HepG2 (cell line): Measurements from ENCODE around the gene PTPN14. TPM values are rescaled to one million over a fixed set of nuclear protein-coding genes. Genes with fewer than 3 reads are reported as not detected.

ENCODE experiments used
- AGO2 ChIP-seq: fragments of 200-400 bp; formaldehyde crosslinking; optimal IDR thresholded peaks from 2 replicates; pipeline ENCODE3; 2017; ENCODE audit warnings: mild to moderate bottlenecking, low read depth, low read length, moderate library complexity
- CREB1 ChIP-seq, 2 experiments: fragments of 450-650 bp in 1 of 2; IDR thresholded peaks; 2 replicates each; pipeline ENCODE4 v1.6.1; 2016 to 2017; ENCODE audit warnings: control low read depth in 1 of 2, mild to moderate bottlenecking in 1 of 2, missing compliant biosample characterization in 1 of 2, missing genetic modification characterization in 1 of 2
- DR1 ChIP-seq: sonication (generic); formaldehyde crosslinking; IDR thresholded peaks from 2 replicates; pipeline ENCODE4 v1.8.0; 2021; ENCODE audit warnings: mild to moderate bottlenecking, missing genetic modification reagents, inconsistent platforms
- HOXA3 ChIP-seq: sonication (generic); formaldehyde crosslinking; IDR thresholded peaks from 2 replicates; pipeline ENCODE4 v1.5.0; 2020; ENCODE audit warnings: missing genetic modification reagents
- NCOA2 ChIP-seq: sonication (generic); formaldehyde crosslinking; IDR thresholded peaks from 2 replicates; pipeline ENCODE4 v1.8.0; 2022; ENCODE audit warnings: inconsistent platforms
- ZBTB42 ChIP-seq: sonication (generic); formaldehyde crosslinking; IDR thresholded peaks from 2 replicates; pipeline ENCODE4 v1.5.0; 2020; ENCODE audit warnings: mild to moderate bottlenecking, missing genetic modification reagents
- ZFAT ChIP-seq: sonication (generic); formaldehyde crosslinking; conservative IDR thresholded peaks from 2 replicates; pipeline ENCODE4 v1.8.1; 2023; ENCODE audit warnings: missing genetic modification reagents, inconsistent platforms
- ZNF264 ChIP-seq: sonication (generic); formaldehyde crosslinking; IDR thresholded peaks from 2 replicates; pipeline ENCODE4 v1.4.0; 2020; ENCODE audit warnings: missing genetic modification reagents
- ZNF570 ChIP-seq: sonication (generic); formaldehyde crosslinking; IDR thresholded peaks from 2 replicates; pipeline ENCODE4 v1.4.0; 2020; ENCODE audit warnings: mild to moderate bottlenecking, missing genetic modification reagents, borderline replicate concordance
- ZNF572 ChIP-seq: sonication (generic); formaldehyde crosslinking; IDR thresholded peaks from 2 replicates; pipeline ENCODE4 v1.5.1; 2020; ENCODE audit warnings: mild to moderate bottlenecking, missing genetic modification reagents
- polyA plus RNA-seq, 8 experiments: library from polyadenylated mRNA; depleted of rRNA in 3 of 8; stranded (reverse) in 7 of 8; unstranded in 1 of 8; fragments of >200 nt; fragmentation: Illumina TruSeq in 4 of 8; extraction: Trizol in 4 of 8; gene quantifications; 2 replicates each; pipeline versions ENCODE4 v1.2.1 to v1.2.3, GENCODE V29; 2011 to 2016; ENCODE audit warnings: low read depth in 4 of 8, missing spikeins in 1 of 8, mixed read lengths in 1 of 8; ENCODE audit not compliant: insufficient read depth in 1 of 8
- total RNA-seq, 5 experiments: library from RNA; depleted of rRNA; stranded (reverse); fragments of >200 nt; fragmentation: Illumina TruSeq; extraction: Trizol; gene quantifications; 2 replicates each; pipeline ENCODE4 v1.2.3, GENCODE V29; 2016; ENCODE audit warnings: low read depth in 1 of 5
- TF ChIP-seq, protein P1 (sequence below): sonication (generic); formaldehyde crosslinking; IDR thresholded peaks from one replicate; pipeline ENCODE4 v1.5.1; 2020; ENCODE audit warnings: mild to moderate bottlenecking, missing genetic modification reagents; ENCODE audit errors: not compliant biosample characterization
- TF ChIP-seq, protein P2 (sequence below): sonication (generic); formaldehyde crosslinking; conservative IDR thresholded peaks from 2 replicates; pipeline ENCODE4 v1.8.0; 2022; ENCODE audit warnings: missing genetic modification reagents
- TF ChIP-seq, protein P3 (sequence below): sonication (generic); formaldehyde crosslinking; IDR thresholded peaks from 2 replicates; pipeline ENCODE4 v1.9.0; 2021; ENCODE audit warnings: mild to moderate bottlenecking, missing genetic modification reagents

PTPN14 gene
- total and polyA plus RNA-seq, 2 of the 13 experiments (the other 11 are each of a cell fraction or from before 2014, with no cell fraction given): 3.9 to 4.7 TPM

DNA sequence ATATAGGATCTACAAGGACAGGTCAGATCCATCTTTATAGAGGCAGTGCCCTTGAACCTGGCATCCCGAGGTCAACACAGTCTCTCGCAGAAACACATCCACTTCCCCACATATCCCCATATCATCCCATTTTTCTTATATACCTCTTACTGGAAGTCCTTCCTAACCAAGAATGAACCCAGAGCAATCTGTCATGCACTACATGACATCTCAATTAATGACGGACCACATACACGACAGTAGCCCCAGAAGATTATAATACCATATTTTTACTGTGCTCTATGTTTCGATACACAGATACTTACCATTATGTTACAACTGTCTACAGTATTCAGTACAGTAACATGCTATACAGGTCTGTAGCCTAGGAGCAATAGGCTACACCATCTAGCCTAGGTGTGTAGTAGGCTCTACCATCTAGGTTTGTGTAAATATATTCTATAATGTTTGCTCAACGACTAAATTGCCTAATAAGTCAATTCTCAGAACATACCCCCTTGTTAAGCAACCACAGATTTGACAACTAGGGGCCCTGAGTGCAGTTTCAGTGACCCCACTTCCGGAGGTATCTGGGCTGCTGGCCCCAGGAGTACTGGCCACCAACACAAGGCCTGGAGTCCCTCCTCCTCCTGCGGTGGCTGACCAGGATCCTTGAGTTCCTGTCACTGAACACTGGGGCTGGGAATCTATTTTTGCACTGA lies 28.1 kb downstream of the PTPN14 start (continued):
- TF ChIP-seq, protein P1, sequence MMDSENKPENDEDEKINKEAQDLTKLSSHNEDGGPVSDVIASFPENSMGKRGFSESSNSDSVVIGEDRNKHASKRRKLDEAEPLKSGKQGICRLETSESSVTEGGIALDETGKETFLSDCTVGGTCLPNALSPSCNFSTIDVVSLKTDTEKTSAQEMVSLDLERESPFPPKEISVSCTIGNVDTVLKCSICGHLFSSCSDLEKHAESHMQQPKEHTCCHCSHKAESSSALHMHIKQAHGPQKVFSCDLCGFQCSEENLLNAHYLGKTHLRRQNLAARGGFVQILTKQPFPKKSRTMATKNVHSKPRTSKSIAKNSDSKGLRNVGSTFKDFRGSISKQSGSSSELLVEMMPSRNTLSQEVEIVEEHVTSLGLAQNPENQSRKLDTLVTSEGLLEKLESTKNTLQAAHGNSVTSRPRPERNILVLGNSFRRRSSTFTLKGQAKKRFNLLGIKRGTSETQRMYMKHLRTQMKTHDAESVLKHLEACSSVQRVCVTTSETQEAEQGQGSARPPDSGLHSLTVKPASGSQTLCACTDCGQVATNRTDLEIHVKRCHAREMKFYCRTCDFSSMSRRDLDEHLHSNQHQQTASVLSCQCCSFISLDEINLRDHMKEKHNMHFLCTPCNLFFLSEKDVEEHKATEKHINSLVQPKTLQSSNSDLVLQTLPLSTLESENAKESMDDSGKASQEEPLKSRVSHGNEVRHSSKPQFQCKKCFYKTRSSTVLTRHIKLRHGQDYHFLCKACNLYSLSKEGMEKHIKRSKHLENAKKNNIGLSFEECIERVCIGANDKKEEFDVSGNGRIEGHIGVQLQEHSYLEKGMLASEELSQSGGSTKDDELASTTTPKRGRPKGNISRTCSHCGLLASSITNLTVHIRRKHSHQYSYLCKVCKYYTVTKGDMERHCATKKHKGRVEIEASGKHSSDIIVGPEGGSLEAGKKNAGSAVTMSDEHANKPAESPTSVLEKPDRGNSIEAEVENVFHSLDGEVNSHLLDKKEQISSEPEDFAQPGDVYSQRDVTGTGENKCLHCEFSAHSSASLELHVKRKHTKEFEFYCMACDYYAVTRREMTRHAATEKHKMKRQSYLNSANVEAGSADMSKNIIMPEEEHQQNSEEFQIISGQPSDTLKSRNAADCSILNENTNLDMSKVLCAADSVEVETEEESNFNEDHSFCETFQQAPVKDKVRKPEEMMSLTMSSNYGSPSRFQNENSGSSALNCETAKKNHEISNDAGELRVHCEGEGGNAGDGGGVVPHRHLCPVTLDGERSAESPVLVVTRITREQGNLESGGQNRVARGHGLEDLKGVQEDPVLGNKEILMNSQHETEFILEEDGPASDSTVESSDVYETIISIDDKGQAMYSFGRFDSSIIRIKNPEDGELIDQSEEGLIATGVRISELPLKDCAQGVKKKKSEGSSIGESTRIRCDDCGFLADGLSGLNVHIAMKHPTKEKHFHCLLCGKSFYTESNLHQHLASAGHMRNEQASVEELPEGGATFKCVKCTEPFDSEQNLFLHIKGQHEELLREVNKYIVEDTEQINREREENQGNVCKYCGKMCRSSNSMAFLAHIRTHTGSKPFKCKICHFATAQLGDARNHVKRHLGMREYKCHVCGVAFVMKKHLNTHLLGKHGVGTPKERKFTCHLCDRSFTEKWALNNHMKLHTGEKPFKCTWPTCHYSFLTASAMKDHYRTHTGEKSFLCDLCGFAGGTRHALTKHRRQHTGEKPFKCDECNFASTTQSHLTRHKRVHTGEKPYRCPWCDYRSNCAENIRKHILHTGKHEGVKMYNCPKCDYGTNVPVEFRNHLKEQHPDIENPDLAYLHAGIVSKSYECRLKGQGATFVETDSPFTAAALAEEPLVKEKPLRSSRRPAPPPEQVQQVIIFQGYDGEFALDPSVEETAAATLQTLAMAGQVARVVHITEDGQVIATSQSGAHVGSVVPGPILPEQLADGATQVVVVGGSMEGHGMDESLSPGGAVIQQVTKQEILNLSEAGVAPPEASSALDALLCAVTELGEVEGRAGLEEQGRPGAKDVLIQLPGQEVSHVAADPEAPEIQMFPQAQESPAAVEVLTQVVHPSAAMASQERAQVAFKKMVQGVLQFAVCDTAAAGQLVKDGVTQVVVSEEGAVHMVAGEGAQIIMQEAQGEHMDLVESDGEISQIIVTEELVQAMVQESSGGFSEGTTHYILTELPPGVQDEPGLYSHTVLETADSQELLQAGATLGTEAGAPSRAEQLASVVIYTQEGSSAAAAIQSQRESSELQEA (CRISPR knock-in tag): no peak
- TF ChIP-seq, protein P2, sequence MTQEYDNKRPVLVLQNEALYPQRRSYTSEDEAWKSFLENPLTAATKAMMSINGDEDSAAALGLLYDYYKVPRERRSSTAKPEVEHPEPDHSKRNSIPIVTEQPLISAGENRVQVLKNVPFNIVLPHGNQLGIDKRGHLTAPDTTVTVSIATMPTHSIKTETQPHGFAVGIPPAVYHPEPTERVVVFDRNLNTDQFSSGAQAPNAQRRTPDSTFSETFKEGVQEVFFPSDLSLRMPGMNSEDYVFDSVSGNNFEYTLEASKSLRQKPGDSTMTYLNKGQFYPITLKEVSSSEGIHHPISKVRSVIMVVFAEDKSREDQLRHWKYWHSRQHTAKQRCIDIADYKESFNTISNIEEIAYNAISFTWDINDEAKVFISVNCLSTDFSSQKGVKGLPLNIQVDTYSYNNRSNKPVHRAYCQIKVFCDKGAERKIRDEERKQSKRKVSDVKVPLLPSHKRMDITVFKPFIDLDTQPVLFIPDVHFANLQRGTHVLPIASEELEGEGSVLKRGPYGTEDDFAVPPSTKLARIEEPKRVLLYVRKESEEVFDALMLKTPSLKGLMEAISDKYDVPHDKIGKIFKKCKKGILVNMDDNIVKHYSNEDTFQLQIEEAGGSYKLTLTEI: no peak
- no peak for TF ChIP-seq HOXA3
- TF ChIP-seq AGO2: no peak
- peak; percentile 41; the same call in 1 of the 2 replicates for TF ChIP-seq NCOA2 (CRISPR knock-in tag)
- no peak for TF ChIP-seq ZFAT (CRISPR knock-in tag)
- no peak for TF ChIP-seq CREB1 (IDR thresholded peaks at IDR 0.05)
- TF ChIP-seq CREB1 (CRISPR knock-in tag; IDR thresholded peaks at IDR 0.05): no peak
- TF ChIP-seq, protein P3, sequence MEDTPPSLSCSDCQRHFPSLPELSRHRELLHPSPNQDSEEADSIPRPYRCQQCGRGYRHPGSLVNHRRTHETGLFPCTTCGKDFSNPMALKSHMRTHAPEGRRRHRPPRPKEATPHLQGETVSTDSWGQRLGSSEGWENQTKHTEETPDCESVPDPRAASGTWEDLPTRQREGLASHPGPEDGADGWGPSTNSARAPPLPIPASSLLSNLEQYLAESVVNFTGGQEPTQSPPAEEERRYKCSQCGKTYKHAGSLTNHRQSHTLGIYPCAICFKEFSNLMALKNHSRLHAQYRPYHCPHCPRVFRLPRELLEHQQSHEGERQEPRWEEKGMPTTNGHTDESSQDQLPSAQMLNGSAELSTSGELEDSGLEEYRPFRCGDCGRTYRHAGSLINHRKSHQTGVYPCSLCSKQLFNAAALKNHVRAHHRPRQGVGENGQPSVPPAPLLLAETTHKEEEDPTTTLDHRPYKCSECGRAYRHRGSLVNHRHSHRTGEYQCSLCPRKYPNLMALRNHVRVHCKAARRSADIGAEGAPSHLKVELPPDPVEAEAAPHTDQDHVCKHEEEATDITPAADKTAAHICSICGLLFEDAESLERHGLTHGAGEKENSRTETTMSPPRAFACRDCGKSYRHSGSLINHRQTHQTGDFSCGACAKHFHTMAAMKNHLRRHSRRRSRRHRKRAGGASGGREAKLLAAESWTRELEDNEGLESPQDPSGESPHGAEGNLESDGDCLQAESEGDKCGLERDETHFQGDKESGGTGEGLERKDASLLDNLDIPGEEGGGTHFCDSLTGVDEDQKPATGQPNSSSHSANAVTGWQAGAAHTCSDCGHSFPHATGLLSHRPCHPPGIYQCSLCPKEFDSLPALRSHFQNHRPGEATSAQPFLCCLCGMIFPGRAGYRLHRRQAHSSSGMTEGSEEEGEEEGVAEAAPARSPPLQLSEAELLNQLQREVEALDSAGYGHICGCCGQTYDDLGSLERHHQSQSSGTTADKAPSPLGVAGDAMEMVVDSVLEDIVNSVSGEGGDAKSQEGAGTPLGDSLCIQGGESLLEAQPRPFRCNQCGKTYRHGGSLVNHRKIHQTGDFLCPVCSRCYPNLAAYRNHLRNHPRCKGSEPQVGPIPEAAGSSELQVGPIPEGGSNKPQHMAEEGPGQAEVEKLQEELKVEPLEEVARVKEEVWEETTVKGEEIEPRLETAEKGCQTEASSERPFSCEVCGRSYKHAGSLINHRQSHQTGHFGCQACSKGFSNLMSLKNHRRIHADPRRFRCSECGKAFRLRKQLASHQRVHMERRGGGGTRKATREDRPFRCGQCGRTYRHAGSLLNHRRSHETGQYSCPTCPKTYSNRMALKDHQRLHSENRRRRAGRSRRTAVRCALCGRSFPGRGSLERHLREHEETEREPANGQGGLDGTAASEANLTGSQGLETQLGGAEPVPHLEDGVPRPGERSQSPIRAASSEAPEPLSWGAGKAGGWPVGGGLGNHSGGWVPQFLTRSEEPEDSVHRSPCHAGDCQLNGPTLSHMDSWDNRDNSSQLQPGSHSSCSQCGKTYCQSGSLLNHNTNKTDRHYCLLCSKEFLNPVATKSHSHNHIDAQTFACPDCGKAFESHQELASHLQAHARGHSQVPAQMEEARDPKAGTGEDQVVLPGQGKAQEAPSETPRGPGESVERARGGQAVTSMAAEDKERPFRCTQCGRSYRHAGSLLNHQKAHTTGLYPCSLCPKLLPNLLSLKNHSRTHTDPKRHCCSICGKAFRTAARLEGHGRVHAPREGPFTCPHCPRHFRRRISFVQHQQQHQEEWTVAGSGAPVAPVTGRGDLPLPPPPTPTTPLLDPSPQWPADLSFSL: no peak
- no peak for TF ChIP-seq ZNF570
- TF ChIP-seq ZNF264 (CRISPR knock-in tag): no peak
- TF ChIP-seq ZBTB42 (CRISPR knock-in tag): no peak
- no peak for TF ChIP-seq ZNF572 (CRISPR knock-in tag)
- TF ChIP-seq DR1: no peak
